ENCODE results near the gene RGL3. TPM values are rescaled to one million over a fixed set of nuclear protein-coding genes. Genes with fewer than 3 reads are reported as not detected.
A peak's percentile ranks its signal among the peaks of the same experiment; 100 is the strongest.

Gene RGL3
- total RNA-seq, 2 experiments from 2014 or later, result 0.49 TPM; not detected in 1

- ChIA-PET POLR2A (interaction anchor here (0.7 kb wide), 1 partner anchor 18 kb away, joined by 6 read pairs; no protein-coding TSS in a partner anchor), CTCF (ENCODE audit: unreplicated experiment) (interaction anchor here (0.6 kb wide), 2 partner anchors 31 to 37 kb away, joined by 3 read pairs; no protein-coding TSS in a partner anchor)
- BruUV-seq (replicated peaks), result no TSS peak
- Histone ChIP-seq H3K27ac (ENCODE audit: low read depth, low read length, poor library complexity, severe bottlenecking) (no peak overlapping the region), H3K9me3 (ENCODE audit: low read length) (no peaks in the 10 kb centered on the region), H3K36me3 (ENCODE audit: insufficient read depth, low read length) (peaks cover 7% of the 10 kb centered on the region), H3K79me2 (ENCODE audit: insufficient read depth, low read depth, low read length) (no peaks in the 10 kb centered on the region), H3K4me3 (ENCODE audit: low read depth, low read length, poor library complexity, severe bottlenecking) (peak overlapping the region; percentile 88), H3K9me2 (ENCODE audit: insufficient read depth, low read length) (no peaks in the 10 kb centered on the region), H4K20me1 (ENCODE audit: insufficient read depth, low read length) (no peaks in the 10 kb centered on the region), H2AFZ (ENCODE audit: low read length) (peak overlapping the region; percentile 92; the same call in 1 of the 2 replicates), H3K4me2 (ENCODE audit: low read length) (peak overlapping the region; percentile 88), H3K4me1 (ENCODE audit: insufficient read depth, low read length, poor library complexity, severe bottlenecking) (peaks cover 26% of the 10 kb centered on the region)
- no peak for TF ChIP-seq CTCF (conservative IDR thresholded peaks at IDR 0.05; ENCODE audit: low read length)
- TF ChIP-seq EZH2phosphoT487 (IDR thresholded peaks at IDR 0.05; ENCODE audit: borderline replicate concordance, low read depth, low read length), result no peak
- intact Hi-C loops (cut with micrococcal nuclease; ENCODE audit: unreplicated experiment), result no loop called here
- DNase-seq (ENCODE audit: low spot score), result no peak
Observed at GRCh38 chr19:11345122-11345803, 73.9 kb downstream of the RGL3 start.

Small RNA genes lying within 50 kb of the gene (small RNA-seq; reads per million reads assigned to genes)
- gene RF00019, result not detected

Other genes starting within 250 kb of the RGL3 start
- gene KANK2, start 221.8 kb downstream of the RGL3 start, total RNA-seq (2014; rRNA removed; shearing (Covaris generic)), result 135 and 186 TPM in 2 replicates
- gene KANK2, start 221.8 kb downstream of the RGL3 start, total RNA-seq (2022), result 174 TPM in 2 replicates
- gene ANGPTL8, start 179.7 kb downstream of the RGL3 start, total RNA-seq (2014; rRNA removed; shearing (Covaris generic)), result not detected in 2 replicates
- gene ANGPTL8, start 179.7 kb downstream of the RGL3 start, total RNA-seq (2022), result 1.0 TPM in 1 of 2 replicates, not detected in the other
- 16.6 and 24.1 TPM in 2 replicates for gene DOCK6, start 156.8 kb downstream of the RGL3 start, total RNA-seq (2014; rRNA removed; shearing (Covaris generic))
- gene DOCK6, start 156.8 kb downstream of the RGL3 start, total RNA-seq (2022), result 74.6 and 78.2 TPM in 2 replicates
- gene TSPAN16, start 123.2 kb downstream of the RGL3 start, total RNA-seq (2014; rRNA removed; shearing (Covaris generic)), result not detected in 2 replicates
- not detected in 2 replicates for gene TSPAN16, start 123.2 kb downstream of the RGL3 start, total RNA-seq (2022)
- 1.1 and 1.9 TPM in 2 replicates for gene RAB3D, start 79.7 kb downstream of the RGL3 start, total RNA-seq (2014; rRNA removed; shearing (Covaris generic))
- 7.7 and 8.4 TPM in 2 replicates for gene RAB3D, start 79.7 kb downstream of the RGL3 start, total RNA-seq (2022)
- gene TMEM205, start 73.0 kb downstream of the RGL3 start, total RNA-seq (2014; rRNA removed; shearing (Covaris generic)), result 58.4 and 58.9 TPM in 2 replicates
- gene TMEM205, start 73.0 kb downstream of the RGL3 start, total RNA-seq (2022), result 32.0 and 39.9 TPM in 2 replicates
- 13.3 and 14.1 TPM in 2 replicates for gene CCDC159, start 72.8 kb downstream of the RGL3 start, total RNA-seq (2014; rRNA removed; shearing (Covaris generic))
- 18.9 and 26.1 TPM in 2 replicates for gene CCDC159, start 72.8 kb downstream of the RGL3 start, total RNA-seq (2022)
- 0.54 and 0.88 TPM in 2 replicates for gene PLPPR2, start 63.9 kb downstream of the RGL3 start, total RNA-seq (2014; rRNA removed; shearing (Covaris generic))
- 2.7 and 3.6 TPM in 2 replicates for gene PLPPR2, start 63.9 kb downstream of the RGL3 start, total RNA-seq (2022)
- 5.6 and 6.6 TPM in 2 replicates for gene SWSAP1, start 44.6 kb downstream of the RGL3 start, total RNA-seq (2014; rRNA removed; shearing (Covaris generic))
- gene SWSAP1, start 44.6 kb downstream of the RGL3 start, total RNA-seq (2022), result 5.6 and 6.8 TPM in 2 replicates
- gene EPOR, start 35.0 kb downstream of the RGL3 start, total RNA-seq (2014; rRNA removed; shearing (Covaris generic)), result 9.9 and 19.6 TPM in 2 replicates
- 11.3 and 15.7 TPM in 2 replicates for gene EPOR, start 35.0 kb downstream of the RGL3 start, total RNA-seq (2022)
- 0.28 and 0.57 TPM in 2 replicates for gene ODAD3, start 15.8 kb upstream of the RGL3 start, total RNA-seq (2014; rRNA removed; shearing (Covaris generic))
- gene ODAD3, start 15.8 kb upstream of the RGL3 start, total RNA-seq (2022), result 0.79 and 1.2 TPM in 2 replicates
- gene PRKCSH, start 16.3 kb upstream of the RGL3 start, total RNA-seq (2014; rRNA removed; shearing (Covaris generic)), result 61.8 and 95.6 TPM in 2 replicates
- gene PRKCSH, start 16.3 kb upstream of the RGL3 start, total RNA-seq (2022), result 271 and 297 TPM in 2 replicates
- 0.95 TPM in 1 of 2 replicates, not detected in the other for gene ELAVL3, start 61.7 kb upstream of the RGL3 start, total RNA-seq (2014; rRNA removed; shearing (Covaris generic))
- gene ELAVL3, start 61.7 kb upstream of the RGL3 start, total RNA-seq (2022), result 0.30 TPM in 1 of 2 replicates, not detected in the other
- 12.3 and 14.1 TPM in 2 replicates for gene ZNF653, start 86.5 kb upstream of the RGL3 start, total RNA-seq (2014; rRNA removed; shearing (Covaris generic))
- 17.9 and 21.5 TPM in 2 replicates for gene ZNF653, start 86.5 kb upstream of the RGL3 start, total RNA-seq (2022)
- gene ECSIT, start 109.8 kb upstream of the RGL3 start, total RNA-seq (2014; rRNA removed; shearing (Covaris generic)), result 40.6 and 52.4 TPM in 2 replicates
- 59.3 and 59.5 TPM in 2 replicates for gene ECSIT, start 109.8 kb upstream of the RGL3 start, total RNA-seq (2022)
- not detected in 2 replicates for gene CNN1, start 119.5 kb upstream of the RGL3 start, total RNA-seq (2014; rRNA removed; shearing (Covaris generic))
- gene CNN1, start 119.5 kb upstream of the RGL3 start, total RNA-seq (2022), result not detected in 2 replicates
- 48.9 and 60.5 TPM in 2 replicates for gene ELOF1, start 139.9 kb upstream of the RGL3 start, total RNA-seq (2014; rRNA removed; shearing (Covaris generic))
- gene ELOF1, start 139.9 kb upstream of the RGL3 start, total RNA-seq (2022), result 69.0 and 73.2 TPM in 2 replicates
- gene ACP5, start 158.3 kb upstream of the RGL3 start, total RNA-seq (2014; rRNA removed; shearing (Covaris generic)), result 13.3 and 21.6 TPM in 2 replicates
- gene ACP5, start 158.3 kb upstream of the RGL3 start, total RNA-seq (2022), result 16.3 and 17.4 TPM in 2 replicates
- gene ZNF627, start 178.2 kb upstream of the RGL3 start, total RNA-seq (2014; rRNA removed; shearing (Covaris generic)), result 8.0 and 11.0 TPM in 2 replicates
- 16.0 and 16.8 TPM in 2 replicates for gene ZNF627, start 178.2 kb upstream of the RGL3 start, total RNA-seq (2022)

All from OCI-LY7 (cell line).